Pons (tissue), 1 donor: ENCODE results near the gene GLO1.

Source experiments
- DNase-seq: peaks from one replicate; pipeline ENCODE4 v3.0.0-alpha.2; 2016; ENCODE audit warnings: low spot score

GLO1 gene

GRCh38 chr6:38658418-38659167 is 44.4 kb downstream of the GLO1 start:
- no peak for DNase-seq

GRCh38 chr6:38656896-38657295 is 46.0 kb downstream of the GLO1 start:
- no peak for DNase-seq

DNA sequence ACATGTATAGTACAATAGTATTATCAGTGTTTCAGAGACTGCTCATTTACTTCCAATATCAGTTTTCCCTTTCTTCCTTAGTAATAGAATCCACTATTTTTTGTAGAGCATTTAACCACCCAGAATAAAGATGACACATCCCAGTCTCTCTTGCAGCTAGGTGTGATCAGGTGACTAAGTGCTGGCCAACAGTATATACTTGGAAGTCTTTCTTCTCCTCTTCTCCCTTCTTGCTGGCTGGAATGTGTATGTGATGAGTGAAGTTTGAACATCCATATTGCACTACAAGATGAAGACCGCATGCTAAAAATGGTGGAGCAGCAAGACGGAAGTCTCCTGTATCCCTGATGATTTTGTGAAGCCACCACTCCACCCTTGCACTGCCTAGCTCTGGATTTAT is 48.7 kb downstream of the GLO1 start:
- no peak for DNase-seq

DNA sequence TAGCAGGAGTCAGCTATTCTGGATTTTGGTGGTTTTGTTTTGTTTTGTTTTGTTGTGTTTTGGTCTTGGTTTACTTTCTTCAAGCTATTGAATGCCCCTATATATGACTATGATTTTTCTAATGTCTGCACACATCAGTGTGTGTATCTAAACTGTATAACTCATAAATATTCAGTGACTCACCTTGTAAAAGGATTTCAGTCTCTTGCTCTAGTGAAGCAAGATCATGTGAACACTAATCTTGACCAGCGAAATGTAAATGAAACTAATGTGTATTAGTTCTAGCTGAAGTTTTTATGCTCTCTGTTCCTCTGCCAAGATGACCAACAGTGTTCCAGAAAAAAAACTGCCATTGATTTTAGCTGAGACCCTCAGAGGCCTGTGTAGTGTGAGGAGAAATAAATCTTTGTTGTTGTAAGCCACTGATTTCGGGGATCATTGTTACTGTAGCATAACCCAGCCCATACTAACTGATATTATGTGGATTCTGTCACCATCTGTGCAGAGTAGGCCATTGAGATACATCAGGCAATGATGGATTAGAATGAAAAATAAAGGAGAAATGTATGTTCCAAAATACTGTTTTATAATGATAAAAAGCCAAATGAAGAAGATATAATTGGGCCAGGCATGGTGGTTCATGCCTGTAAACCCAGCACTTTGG is 51.7 kb downstream of the GLO1 start:
- no peak for DNase-seq

DNA sequence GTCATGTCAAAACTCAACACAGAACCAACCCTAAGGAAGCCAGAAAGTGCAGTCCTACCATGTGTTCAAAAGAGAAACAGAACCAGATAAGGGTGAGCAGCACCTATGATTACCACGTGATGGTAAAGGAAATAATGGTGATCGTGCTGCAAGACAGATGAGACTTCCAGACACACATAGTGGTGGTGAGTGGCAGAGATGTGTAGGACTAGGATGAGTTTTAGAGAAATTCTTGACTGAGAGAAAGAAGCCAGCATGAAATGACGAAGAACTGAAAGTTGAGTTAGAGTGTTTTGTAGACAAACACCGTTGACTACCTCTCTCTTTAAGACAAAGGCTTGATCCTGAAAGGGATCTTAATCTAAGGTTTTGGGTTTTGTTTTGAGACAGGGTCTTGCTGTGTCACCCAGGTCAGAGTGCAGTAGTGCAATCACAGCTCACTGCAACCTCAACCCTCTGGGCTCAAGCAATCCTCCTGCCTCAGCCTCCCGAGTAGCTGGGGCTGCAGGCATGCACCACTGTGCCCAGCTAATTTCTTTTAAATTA is 52.7 kb downstream of the GLO1 start:
- no peak for DNase-seq

DNA sequence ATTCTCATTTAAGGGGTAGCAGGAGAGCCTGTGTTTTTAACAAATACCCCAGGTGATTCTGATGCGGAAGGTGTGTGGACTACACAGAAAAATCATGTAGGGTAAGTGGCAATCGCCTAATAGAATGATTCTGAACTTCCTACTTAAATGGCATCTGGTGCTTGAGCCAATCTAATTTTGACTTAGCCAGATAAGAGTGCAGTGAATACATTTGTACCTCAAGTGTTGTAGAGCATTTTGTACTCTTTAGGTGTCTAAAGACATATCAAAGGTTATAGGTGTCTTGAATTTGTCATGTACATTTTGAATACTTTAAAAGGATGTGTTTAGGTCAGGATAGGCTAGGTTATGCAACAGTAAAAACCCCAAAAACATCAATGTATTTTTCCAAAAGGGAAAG is 53.2 kb downstream of the GLO1 start:
- DNase-seq, result no peak

GRCh38 chr6:38648629-38649028 is 54.3 kb downstream of the GLO1 start:
- no peak for DNase-seq

- no peak for DNase-seq
These were observed 56.6 kb downstream of the GLO1 start for GRCh38 chr6:38646166-38646878.

DNA sequence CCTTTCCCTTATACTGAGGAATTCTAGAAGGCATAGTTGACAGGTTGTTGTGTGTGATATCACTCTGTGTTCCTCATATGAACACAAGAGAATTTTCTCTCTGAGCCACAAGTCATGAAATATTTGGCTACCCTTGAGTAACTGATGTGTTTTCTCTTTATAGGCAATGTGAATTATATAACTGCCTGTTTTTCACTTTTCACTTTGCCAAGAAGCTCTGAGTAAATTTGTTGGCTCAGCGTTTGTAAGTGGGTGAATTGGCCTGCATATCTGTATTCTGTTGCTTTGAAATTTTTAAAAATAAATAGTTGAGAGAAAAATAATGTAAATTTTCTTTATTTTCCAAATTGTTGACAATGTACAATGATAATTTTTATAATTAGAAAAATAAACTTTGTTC is 58.0 kb downstream of the GLO1 start:
- DNase-seq, result peak; percentile 14

DNA sequence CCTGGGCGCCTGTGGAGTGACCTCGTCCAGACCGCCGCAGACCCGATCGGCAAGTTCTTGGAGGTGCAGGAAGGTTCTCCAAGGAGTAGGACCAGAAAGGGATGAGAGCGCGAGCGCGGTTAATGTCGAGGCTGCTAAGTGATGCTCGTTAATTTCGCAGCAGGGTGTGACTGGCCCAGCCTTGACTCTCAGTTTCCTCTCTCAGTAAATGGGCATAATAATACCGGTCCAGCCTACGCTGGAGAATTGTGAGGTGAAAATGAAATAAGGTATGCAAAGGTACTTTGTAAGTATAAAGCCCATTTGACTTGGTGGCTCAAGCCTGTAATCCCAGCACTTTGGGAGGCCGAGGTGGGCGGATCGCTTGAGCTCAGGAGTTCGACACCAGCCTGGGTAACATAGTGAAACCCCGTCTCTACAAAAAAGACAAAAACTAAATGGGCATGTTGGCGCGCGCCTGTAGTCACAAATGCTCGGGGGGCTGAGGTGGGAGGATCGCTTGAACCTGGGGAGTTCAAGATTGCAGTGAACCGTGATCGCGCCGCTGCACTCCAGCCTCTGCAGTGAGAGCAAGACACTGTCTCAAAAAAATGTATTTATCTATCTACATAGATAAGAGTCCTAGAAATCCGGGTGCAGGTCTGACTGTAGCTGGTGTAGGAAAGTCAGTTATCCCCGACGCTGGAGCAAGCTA is 62.6 kb downstream of the GLO1 start:
- DNase-seq, result peak; percentile 59

DNA sequence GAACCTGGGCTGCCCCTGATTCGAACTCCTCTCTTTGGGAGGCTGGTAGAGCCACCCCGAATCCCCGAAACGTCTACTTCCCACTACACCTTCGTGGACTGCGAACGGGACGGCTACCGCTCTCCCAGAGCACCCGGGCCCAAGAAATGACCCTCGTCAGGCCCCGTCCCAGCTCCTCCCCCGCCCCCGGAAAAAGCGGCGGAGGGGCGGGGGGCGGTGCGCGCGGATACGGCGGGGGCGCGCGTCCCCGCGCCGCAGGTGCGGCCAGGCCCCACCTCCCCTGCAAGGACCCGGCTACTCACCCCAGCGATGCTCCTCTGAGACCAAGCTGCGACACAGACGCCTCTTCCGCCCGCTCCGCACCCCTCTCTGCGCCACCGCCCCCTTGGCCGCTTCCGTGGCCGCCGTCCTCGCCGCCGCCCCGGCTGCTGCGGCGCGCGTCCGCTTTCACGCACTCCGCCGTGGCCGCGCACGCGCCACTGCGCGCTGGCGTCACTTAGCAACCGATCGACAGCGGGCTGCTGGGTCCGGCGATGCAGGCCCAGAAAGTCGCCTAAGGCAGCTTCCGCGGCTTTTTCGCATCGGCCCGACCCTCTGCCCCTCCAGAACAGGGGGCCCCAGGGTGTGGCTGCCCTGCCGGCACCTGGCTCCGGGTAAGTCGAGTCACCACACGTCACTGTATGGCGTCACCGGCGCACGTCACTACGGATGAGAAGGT is 63.3 kb downstream of the GLO1 start, which contains the start of gene BTBD9:
TSS of gene BTBD9 (minus strand) at position 432 of the 718 bp plus-strand sequence.
- peak; percentile 66 for DNase-seq

- peak; percentile 49 for DNase-seq
These were observed 63.9 kb downstream of the GLO1 start for GRCh38 chr6:38638941-38639497.

DNA sequence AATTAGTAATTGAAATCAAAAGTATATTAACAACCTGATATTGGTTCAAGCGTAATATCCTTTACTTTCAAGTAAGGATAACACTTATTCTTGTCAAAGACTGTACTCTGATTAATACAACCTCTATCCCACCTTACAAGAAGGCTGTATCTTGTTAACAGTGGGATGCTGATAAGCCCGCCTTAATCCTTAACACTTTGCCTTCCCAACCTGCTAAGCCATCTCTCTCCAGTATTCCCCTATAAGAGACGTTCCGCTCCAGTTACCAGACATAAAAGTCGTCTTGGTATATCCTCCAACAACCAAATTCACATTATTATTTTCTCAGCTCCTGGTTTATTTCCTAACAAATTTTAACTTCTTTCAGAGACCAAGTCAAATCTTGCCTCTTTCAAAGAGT is 65.2 kb downstream of the GLO1 start:
- no peak for DNase-seq

- no peak for DNase-seq
These were observed 66.9 kb downstream of the GLO1 start for GRCh38 chr6:38636027-38636426.

DNA sequence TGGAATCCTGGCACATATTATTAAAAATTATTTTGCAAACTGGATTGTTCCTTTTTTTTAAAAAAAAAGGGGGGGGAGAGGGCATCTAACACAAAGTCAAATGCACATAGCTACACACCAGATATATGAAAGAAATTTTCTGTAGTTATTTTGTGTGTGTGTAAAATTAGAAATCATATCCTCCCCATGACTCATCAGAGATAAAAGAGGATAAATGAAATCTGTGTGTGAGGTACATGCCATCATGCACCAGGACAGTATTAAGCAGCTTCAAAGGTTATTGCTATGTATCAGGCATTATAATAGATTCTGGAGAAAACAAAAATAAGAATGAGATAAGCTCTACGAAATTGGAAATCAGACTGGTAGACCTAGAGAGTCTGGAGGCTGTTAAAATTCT is 68.4 kb downstream of the GLO1 start:
- DNase-seq, result no peak

- no peak for DNase-seq
These were observed 70.5 kb downstream of the GLO1 start for GRCh38 chr6:38632490-38632889.

- DNase-seq, result no peak
These were observed 71.7 kb downstream of the GLO1 start for GRCh38 chr6:38631186-38631783.
